Astrocyte of the spinal cord (primary cell): Measurements from ENCODE around the gene SNED1.

Experiments used
- DNase-seq: peaks from one replicate; pipeline ENCODE4 v3.0.0; 2011; ENCODE audit warnings: low read depth, low spot score
- H3K4me3 ChIP-seq: 2 replicates; pipeline ENCODE4 v1.5.1; 2011; ENCODE audit warnings: low read depth, mild to moderate bottlenecking, low read length, moderate library complexity
- in situ Hi-C: cut with HindIII; loops from 2 replicates; pipeline ENCODE4 v1.10.0; 2017; ENCODE audit warnings: low sequenced_read_pairs
- TF ChIP-seq, protein P1 (sequence below): IDR thresholded peaks from 2 replicates; pipeline ENCODE4 v1.5.1; 2012; ENCODE audit warnings: low read depth, mild to moderate bottlenecking, low read length, inconsistent platforms

SNED1 gene

DNA sequence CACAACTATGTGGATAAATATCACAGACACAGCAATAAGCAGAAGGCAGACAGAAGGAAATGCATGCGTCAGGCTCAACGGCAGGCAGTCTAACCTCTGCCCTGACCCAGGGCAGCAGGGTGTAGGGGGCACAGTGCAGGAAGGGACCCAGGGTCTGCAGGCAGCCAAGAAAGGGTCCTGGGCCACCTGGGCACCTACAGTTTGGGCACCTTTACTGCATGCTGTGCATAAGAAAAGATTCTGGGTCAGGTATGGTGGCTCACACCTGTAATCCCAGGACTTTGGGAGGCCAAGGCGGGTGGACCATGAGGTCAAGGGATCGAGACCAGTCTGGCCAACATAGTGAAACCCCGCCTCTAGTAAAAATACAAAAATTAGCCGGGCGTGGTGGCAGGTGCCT, 133.1 kb downstream of the SNED1 start:
- no peak for DNase-seq
- no peak overlapping the region for H3K4me3 ChIP-seq
- in situ Hi-C loops: no loop called here
- TF ChIP-seq, protein P1, sequence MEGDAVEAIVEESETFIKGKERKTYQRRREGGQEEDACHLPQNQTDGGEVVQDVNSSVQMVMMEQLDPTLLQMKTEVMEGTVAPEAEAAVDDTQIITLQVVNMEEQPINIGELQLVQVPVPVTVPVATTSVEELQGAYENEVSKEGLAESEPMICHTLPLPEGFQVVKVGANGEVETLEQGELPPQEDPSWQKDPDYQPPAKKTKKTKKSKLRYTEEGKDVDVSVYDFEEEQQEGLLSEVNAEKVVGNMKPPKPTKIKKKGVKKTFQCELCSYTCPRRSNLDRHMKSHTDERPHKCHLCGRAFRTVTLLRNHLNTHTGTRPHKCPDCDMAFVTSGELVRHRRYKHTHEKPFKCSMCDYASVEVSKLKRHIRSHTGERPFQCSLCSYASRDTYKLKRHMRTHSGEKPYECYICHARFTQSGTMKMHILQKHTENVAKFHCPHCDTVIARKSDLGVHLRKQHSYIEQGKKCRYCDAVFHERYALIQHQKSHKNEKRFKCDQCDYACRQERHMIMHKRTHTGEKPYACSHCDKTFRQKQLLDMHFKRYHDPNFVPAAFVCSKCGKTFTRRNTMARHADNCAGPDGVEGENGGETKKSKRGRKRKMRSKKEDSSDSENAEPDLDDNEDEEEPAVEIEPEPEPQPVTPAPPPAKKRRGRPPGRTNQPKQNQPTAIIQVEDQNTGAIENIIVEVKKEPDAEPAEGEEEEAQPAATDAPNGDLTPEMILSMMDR: no peak

DNA sequence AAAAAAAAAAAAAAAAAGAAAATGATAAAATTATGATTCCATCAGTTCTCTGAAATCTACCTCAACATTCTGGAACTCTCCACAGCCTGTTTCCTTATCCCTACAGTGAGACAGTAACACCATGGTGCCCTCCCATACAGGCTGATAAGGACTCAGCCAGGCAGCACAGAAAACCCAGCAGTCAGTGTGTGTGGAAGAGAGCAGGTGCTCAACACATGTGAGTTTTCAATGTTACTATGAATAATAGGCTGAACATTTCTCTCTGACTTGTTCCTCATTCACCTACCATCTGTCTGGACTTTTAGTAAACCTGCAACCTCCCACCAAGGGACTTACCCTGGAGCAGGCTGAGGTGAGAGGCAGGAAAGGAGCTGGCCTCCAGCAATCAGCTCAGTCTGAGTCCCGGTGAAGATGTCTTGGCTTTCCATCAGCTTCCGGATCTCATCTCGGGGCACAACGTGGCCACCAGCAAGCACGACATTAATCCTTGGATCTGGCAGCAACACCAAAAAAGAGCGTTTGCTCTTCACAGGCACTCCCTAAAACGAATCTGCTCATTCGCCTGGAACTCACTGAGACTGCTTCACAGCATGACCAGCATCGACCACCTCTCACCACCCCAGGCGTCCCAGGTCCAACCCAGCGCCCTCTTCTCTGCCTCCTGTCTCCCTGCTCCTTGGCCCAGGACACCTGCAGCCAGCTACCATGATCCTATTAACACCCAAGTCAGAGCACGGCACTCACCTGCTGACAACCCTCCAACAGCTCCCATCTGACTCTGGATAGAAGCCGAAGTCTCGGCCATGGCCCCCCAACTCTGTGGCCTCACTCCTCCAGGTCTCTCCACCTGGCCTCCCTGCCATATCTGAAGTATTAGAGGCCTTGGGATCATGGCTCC, 134.4 kb downstream of the SNED1 start:
- H3K4me3 ChIP-seq: no peak overlapping the region
- TF ChIP-seq, protein P1: no peak
- in situ Hi-C loops: no loop called here
- no peak for DNase-seq

DNA sequence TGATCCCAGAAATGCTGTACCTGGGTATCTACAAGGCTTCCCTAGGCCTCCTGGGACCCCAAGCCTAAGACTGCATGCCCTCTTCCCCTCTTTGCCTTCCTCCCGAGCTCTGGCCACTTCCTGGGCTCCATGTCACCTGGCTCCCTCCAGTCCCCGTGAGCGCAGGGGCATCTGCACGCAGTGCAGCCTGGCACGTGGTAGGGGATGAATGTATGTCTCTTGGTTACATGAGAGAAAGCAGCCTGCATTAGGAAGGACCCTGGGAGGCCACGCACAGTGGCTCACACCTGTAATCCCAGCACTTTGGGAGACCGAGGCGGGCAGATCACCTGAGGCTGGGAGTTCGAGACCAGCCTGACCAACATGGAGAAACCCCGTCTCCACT, 135.0 kb downstream of the SNED1 start:
- in situ Hi-C loops: no loop called here
- no peak for DNase-seq
- TF ChIP-seq, protein P1: no peak
- no peak overlapping the region for H3K4me3 ChIP-seq

DNA sequence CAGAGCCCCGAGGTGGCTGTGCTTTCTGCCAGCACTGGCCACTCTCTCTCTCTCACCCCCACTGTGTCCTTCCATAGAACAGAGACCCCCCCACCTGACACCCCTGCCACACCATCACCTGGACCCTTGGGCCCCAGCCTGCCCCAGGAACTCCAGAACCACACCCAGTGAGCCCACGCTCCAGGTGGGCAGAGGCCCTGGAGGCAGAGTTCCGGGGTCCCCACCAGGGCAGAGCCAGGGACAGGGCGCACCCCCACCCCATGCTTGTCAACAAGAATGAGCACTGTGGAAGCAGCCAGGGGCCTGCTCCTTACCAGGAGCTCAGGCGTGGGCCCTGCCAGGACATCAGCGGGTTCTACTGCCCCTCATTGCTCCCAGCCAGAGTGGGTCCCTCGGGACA, 136.3 kb downstream of the SNED1 start:
- DNase-seq: no peak
- H3K4me3 ChIP-seq: no peak overlapping the region
- in situ Hi-C loops: no loop called here
- TF ChIP-seq, protein P1: no peak

DNA sequence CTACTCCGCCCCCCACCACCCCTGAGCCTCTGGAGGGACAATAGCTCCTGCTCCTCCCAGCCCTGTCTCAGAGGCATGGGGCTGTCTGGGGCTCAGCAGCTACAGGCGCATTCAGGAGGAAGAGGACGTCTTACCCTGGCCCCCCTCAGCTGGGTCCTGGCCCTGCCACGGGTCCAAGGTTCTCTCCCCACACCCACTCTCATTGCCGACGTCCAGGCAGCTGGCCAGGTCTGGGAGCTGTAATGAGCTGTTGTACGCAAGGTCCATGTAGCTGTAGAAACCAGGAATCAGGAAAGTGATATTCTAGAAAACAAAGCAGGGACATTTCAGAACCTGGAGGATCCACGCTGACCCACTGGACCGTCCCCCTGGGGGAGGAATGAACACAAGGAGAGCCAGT, 137.3 kb downstream of the SNED1 start:
- TF ChIP-seq, protein P1: no peak
- no peak for DNase-seq
- in situ Hi-C loops: no loop called here
- no peak overlapping the region for H3K4me3 ChIP-seq

DNA sequence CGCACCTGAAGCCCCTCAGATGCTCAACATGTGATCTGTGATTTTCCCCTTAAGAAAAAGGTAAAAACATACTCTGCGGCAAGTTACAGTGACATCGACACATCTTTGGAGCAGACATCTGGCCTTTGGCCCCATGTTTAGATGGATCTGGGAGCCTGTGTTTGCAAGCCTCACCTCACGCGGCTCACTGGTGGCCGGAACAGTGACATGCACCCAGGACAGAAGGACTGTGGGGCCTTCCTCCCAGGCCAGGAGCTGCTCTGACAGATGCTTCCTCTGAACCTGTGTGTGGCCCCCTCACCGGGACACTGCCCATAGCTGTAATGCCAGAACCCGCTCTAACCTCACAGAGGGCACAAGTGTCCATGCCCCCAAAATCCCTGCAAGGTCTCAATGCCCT, 137.8 kb downstream of the SNED1 start:
- in situ Hi-C loops: no loop called here
- H3K4me3 ChIP-seq: no peak overlapping the region
- no peak for DNase-seq
- TF ChIP-seq, protein P1: no peak
